Measurements from ENCODE around the gene HCN2.
A peak's percentile ranks its signal among the peaks of the same experiment; 100 is the strongest.
"Not testable (repeated sequence)": the region's sequence is repeated elsewhere in the genome, so short reads cannot be mapped to it uniquely, and the experiment has no call there.

Gene HCN2

DNA sequence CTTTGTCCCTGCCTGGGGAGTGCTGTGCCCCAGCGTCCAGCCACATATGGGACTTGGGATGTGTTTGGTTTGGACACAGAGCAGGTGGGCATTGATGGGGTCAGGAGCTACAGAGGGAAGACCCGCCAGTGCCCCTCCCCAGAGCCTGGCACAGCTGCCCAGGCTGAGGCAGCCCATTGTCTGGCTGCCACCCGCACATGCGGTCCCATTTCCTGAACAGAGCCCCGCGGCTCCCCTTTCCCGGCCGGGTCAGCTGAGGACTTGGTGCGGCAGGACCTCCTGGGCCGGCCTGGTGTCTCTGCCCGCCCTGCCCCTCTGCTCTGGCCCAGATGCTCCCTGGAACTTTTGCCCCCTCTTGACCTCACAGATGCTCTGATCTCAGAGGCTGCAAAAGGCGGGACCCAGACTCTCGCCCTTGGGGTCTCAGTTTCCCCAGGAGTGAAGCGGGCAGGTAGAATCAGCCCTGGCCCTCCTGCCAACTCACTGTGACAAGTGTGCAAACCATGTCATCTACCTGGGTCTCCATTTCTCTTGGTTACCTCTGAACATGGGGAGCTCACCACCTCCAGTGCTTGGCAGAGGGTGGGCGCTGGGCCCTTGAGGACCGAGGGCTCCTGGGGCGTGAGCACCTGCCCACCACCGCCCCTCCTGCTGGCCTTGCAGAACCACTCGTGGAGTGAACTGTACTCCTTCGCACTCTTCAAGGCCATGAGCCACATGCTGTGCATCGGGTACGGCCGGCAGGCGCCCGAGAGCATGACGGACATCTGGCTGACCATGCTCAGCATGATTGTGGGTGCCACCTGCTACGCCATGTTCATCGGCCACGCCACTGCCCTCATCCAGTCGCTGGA is 17.8 kb downstream of the HCN2 start:
- DNase-seq = no peak

DNA sequence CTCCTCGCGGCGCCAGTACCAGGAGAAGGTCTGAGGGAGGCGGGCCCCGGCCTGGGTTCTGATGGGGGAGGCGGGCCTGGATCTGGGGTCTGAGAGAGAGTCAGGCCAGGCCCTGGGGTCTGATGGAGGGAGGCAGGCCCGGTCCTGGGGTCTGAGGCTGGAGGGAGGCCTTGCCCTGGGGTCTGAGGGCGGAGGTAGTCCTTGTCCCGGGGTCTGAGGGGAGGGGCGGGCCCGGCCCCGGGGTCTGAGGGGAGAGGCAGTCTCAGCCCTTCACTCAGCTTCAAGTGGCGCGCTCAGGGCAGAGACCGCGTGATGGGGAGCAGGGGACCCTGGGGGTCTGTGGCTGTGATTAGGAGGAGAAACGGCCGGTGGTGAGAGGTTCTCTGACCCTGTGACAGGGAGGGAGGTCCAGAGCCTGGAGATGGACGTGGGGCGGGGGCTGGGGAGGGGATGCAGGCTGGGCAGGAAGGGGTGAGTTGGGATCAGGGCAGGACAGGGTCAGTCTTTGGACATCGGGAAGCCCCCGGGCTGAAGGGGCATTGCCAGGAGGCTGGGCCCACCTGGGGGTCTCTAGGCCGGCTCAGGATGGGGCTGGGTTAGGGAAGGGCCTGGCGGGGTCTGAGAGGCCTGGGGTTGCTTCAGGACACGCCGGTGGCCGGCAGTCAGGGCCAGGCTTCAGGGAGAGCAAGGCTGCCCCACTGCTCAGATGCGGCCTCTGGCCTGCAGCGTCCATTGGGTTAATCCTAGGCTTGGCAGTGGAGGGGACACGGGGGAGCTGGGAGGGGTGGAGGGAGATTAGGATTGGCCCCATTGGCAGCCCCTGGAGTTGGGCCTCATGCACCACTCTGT is 18.7 kb downstream of the HCN2 start:
- DNase-seq = no peak

DNA sequence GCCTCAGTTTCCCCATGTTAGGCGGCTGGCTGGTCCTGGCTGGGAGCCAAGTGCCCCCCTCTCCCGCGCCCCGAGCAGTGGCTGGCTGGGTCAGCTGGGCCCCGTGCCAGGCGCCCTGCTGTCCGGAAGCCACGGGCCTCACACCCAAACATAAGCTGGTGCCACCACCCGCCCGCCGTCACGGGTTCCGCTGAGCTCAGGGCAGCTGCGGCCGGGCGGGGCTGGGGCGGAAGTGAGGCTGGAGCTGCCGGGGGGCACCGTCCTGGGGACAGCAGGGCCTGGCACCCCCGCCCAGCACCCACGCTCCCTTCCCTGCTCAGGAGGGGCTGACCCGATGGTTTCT is 19.3 kb downstream of the HCN2 start:
- DNase-seq = peak; percentile 84

DNA sequence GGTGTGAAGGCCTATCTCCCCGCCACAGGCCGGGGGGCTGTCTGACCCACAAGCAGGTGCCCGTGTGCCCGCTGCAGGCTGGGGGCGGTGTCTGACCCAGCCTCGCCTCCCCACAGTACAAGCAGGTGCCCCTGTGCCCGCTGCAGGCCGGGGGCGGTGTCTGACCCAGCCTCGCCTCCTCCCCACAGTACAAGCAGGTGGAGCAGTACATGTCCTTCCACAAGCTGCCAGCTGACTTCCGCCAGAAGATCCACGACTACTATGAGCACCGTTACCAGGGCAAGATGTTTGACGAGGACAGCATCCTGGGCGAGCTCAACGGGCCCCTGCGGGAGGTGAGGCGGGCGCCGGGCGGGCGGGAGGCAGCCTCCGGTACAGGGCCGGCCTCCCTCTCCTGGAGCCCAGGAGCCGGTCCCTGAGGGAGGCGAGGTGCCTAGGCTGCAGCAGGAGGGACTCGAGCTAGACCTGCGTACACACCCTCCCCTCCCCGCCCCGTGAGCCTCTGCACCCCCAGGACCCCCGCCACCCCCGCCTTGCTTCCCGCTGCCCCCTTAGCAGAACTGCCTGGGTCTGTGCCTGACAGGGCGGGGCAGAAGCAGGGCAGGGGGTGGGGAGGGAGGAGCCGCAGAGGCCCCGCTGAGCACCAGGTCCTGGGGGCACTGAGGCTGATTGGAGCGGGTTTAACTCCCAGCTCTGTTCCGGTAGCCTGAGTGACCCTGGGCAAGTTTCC is 20.6 kb downstream of the HCN2 start:
- peak; percentile 44 for DNase-seq

DNA sequence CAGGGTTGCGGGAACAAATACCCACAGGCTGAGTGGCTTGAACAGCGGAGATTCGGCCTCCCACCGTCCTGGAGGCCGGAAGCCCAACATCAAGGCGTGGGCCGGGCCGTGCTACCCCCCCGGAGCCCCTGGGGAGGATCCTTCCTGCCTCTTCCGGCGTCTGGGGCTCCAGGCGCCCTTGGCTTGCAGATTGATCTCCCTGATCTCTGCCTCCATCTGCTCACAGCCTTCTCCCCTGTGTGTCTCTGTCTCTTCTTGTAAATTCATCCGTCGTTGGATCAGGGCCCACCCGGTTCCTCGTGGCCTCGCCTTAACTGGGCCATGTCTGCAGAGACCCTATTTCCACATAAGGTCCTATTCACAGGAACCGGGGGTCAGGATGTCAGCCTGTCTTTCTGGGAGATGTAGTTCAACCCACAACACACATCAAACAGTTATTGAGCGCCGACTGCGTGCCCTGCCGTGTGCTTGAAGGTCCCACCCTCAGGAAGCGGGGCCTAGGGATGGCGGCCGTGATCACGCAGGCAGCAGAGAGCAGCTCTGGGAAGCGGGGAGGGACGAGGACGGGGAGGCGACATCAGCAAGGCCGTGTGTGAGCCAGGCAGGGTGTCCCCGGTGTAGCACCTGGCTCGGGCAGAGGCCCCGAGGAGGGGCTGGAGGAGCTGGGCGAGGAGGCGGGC is 21.3 kb downstream of the HCN2 start:
- DNase-seq = peak; percentile 83

DNA sequence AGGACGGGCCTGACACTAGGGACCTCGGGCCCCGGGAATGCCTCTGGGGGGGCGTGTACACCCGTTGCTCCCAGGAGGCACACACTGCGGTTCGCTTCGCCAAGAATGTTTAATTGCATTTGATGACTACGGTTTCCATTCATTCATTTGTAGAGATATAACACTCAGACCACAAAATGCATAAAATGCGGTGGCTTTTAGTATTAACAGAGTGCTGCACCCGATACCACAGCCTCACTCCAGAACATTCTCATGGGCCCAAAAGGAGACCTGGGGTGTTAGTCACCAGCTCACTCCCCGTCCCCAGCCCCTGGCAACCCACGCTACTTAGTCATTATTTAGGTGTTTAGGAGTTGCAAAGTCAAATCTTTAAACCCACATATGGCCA is 21.8 kb downstream of the HCN2 start:
- no peak for DNase-seq

DNA sequence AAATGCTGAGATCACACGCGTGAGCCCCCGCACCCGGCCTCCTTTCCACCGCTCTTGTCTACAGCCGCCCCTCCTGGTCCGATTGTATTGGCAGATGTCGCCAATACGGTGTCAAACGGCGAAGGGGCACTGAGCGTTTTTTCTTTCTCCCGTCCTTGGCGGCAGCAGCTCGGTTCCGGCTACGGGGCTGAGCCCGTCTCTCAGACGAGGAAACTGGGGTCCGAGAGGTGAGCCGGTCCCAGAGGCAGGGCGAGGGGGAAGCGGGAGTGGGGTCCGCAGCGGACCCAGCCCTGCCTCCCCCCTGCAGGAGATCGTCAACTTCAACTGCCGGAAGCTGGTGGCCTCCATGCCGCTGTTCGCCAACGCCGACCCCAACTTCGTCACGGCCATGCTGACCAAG is 23.3 kb downstream of the HCN2 start:
- DNase-seq = no peak

DNA sequence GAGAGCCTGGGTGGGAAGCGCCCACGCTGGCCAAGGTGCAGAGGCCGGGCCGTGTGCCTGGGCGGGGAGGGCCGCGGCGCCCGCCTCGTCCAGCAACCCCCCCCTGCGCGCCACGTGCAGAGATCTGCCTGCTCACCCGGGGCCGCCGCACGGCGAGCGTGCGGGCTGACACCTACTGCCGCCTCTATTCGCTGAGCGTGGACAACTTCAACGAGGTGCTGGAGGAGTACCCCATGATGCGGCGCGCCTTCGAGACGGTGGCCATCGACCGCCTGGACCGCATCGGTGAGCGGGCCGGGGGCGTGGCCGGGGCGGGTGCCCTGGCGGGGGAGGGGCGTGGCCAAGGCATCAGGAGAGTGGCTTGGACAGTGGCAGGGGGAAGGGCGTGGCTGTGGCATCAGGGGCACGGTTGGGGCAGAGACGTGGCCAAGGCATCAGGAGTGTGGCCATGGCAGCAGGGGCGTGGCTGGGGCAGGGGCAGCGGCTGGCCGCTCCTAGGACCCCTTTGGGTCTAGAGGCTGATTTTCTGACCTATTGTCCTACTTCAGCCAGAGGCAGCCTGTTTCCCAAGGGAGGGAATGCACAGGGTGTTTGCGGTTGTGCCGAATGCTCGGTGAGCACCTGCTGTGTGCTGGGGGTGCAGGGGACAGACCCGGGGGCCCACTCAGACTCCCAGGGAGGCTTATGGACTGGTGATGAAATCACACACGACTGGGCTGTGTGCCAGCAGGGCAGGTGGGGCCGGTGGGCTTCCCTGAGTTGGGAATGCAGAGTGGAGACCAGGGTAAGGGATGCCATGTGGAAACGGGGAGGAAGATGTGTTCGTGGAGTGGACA is 24.3 kb downstream of the HCN2 start:
- no peak for DNase-seq

DNA sequence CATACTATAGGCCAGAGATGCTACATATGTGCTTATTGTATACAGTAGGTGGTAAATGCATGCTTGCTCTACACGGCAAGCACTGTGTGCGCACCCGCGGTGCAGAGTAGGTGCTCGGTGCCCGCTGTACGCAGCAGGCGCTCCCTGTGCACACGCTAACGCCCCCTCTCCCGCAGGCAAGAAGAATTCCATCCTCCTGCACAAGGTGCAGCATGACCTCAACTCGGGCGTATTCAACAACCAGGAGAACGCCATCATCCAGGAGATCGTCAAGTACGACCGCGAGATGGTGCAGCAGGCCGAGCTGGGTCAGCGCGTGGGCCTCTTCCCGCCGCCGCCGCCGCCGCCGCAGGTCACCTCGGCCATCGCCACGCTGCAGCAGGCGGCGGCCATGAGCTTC is 25.9 kb downstream of the HCN2 start:
- DNase-seq = no peak

DNA sequence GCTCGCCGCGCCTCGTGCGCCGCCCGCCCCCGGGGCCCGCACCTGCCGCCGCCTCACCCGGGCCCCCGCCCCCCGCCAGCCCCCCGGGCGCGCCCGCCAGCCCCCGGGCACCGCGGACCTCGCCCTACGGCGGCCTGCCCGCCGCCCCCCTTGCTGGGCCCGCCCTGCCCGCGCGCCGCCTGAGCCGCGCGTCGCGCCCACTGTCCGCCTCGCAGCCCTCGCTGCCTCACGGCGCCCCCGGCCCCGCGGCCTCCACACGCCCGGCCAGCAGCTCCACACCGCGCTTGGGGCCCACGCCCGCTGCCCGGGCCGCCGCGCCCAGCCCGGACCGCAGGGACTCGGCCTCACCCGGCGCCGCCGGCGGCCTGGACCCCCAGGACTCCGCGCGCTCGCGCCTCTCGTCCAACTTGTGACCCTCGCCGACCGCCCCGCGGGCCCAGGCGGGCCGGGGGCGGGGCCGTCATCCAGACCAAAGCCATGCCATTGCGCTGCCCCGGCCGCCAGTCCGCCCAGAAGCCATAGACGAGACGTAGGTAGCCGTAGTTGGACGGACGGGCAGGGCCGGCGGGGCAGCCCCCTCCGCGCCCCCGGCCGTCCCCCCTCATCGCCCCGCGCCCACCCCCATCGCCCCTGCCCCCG is 26.5 kb downstream of the HCN2 start:
- no peak for DNase-seq

DNA sequence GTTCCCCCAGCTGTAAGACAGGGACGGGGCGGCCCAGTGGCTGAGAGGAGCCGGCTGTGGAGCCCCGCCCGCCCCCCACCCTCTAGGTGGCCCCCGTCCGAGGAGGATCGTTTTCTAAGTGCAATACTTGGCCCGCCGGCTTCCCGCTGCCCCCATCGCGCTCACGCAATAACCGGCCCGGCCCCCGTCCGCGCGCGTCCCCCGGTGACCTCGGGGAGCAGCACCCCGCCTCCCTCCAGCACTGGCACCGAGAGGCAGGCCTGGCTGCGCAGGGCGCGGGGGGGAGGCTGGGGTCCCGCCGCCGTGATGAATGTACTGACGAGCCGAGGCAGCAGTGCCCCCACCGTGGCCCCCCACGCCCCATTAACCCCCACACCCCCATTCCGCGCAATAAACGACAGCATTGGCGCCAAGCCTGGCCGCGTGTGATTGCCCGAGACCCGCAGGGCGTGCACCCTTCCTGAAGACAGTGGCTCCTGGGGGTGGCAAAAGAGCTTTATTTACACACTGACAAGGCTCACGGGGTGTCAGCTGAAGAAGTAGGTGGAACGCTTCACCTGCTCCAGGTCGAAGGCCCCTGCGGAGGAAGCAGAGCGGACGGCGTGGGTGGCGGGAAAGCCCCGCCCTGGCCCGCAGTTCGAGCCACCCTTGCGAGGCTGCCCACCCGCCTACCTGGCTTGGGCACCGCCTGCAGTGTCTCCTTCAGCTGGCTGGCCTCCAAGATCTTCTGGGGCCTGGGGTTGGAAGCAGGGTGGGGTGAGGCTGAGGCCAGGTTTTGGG is 27.3 kb downstream of the HCN2 start:
- DNase-seq = peak; percentile 26

DNA sequence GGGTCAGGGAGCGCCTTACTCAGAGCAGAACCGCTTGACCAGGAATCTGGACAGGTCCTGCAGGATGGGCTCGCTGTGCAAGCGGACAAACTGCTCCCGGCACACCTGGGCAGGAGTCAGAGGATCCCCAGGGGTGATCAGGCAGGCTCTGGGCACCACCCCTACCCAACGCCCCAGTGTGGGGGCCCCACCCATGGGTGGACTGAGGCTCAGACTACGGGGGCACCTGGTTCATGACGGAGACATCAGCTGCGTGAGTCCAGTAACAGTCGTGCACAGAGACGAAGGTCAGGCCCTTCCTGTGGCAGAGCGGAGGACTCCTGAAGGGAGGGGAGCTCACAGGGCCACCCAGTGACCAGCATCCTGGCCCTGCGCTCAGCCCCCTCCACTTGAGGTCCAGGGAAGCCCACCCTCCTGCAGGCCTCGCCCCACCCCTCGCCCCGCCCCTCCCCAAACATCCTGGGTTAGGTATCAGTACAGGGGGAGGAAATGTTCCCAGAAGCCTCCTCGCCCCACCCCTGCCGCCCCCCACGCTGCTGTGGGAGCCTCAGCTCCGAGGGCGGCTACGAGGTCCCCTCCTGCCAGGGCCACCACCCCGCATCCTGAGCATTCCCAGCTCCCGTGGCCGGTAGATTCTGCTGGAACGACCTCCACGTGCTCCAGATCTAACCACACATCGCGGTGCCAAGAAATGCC is 28.0 kb downstream of the HCN2 start:
- no peak for DNase-seq

DNA sequence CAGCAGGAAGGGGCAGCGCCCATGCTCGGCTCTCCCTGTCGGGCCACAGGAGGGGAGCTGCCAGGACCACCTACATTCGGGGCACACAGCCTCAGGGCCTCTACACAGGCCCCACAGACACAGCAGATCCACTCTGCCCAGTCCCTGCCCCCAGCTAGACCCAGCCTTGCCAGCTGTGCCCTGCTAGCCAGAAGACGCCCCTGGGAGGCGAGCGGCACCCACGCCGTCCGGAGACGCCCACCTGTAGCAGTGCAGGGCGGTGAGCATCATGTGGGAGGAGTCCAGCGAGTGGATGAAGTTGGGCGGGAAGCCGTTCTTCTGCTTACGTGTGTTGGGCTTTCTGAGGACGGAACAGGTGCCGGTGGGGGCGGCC is 28.6 kb downstream of the HCN2 start:
- DNase-seq = no peak

DNA sequence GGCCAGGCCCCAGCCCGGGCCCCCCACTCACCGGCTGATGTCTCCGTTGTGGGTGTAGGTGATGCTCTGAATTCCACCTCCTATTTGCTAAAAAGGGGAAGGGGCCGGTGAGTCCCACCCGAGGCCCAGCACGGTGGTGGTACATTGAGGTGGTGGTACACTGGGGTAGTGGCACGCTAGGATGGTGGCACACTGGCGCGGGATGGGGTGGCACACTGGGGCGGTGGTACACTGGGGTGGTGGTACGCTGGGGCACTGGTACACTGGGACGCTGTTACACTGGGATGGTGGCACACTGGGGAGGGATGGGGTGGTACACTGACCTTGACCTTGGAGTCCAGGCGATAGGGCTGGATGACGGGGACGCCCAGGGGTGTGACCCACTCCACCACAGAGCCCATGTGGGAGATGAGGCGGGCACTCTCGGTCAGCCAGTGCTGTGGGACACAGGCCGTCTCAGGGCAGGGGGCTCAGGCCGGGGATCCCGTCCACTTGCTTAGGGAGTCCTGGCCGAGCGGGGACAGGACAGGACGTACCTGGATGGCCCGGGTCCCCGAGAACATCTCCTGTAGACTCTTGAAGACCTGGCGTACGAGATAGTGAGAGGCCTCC is 29.1 kb downstream of the HCN2 start:
- no peak for DNase-seq

DNA sequence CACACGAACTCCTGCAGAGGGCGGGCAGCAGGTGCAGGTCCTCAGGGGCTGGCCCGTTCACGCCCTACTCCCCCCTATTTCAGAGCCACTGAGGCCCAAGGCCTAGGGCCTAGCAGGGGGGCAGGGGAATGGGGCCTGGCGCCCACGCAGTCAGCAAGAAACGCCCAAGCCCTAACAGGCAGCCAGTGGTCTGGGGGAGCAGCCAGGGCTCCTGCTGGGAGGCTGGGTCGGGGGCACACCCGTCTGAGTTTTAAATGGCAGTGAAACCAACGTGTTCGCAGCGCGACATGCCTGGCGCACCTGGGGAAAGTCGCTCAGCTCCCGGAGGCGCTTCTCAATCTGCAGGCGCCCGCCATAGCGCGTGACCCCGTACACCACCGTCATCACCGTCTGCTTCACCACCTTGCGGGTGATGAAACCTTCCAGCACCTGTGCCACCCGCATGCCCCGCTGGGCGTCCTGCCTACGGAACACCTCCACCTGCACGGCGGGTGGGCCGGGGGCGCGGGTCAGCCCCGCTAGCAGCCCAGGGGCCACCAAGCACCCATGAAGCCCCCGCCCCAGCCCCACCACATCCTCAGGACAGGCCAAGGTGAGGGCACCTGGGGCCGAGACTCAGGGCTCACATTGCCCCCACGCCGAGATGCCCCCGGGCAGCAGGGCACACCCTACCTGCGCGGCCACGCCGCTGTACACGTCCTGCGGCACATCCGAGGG is 29.8 kb downstream of the HCN2 start:
- DNase-seq = no peak

DNA sequence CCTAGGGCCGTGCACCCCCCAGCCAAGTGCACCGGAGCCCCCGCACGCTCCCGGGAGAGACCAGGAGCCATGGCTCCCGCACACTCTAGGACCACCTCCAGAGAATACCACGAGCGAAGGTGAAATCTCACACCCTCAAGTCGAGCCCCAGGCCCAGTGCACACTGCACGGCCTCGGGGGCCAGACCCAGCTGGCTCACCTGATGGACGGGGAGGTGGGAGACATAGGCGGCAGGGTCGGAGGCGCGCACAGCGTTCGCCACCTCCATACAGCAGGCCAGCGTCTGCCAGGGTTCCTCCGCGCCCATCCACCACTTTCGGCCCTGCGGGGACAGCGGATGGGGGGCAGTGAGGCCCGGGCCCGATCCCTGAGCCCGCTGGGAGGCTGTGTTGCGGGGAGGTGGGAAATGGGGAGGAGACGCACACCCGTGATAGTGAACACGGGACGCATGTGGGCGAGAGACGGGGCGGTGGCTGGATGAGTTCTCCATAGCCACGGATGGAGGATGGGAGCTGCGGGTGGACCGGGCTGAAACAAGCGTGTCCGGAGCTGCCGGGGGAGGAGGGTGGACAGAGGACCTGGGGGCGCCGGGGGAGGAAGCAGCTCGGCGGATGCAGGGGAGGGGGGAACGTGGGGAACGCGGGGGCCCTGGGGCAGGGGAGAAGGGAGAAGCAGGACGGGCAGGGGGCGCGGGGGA is 30.6 kb downstream of the HCN2 start:
- DNase-seq = no peak

DNA sequence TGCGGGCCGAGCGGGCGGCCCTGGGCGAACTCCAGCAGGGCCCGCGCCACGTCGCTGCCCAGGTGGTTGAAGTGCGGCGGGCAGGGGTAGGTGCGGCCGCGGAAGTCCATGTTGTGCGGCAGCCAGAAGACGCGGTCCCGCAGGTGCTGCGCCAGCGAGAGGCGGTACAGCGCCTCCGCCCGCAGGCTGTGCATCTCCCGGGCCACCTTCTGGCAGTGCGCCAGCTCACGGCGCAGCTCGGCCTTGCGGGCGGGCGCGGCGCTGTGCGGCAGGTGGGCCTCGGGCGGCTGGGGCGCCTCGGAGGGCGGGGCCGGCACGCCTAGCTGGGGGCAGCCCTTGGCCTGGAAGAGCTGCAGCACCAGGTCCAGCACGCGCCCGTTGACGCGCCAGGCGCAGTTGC is 31.5 kb downstream of the HCN2 start:
- DNase-seq = not testable (repeated sequence)

DNA sequence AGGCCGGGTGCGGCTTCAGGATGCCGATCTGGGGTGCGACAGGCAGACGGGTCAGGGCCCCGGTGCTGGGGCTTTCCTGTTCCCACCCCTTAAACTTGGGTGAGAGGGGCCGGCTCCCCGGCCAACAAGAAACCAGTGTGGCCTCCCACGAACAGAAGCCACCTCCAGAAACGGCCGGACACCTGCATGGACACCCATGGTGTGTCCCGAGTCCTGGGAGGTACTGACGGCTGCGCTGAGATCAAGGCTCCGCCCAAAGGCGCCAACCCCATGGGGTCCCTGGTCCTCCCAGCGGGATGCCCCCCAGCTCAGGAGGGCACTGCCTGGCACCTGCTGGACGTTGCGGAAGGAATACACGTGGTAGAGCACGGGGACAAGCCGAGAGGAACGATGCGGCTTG is 32.1 kb downstream of the HCN2 start:
- no peak for DNase-seq

Data from NCI-H69 (cell line).